22Rv1 (cell line): ENCODE measurements around the gene SEMA3E.
"Not testable (repeated sequence)": the region's sequence is repeated elsewhere in the genome, so short reads cannot be mapped to it uniquely, and the experiment has no call there.

Experiments
- H3K27ac ChIP-seq: fragments of 450-650 bp; 2 replicates; pipeline ENCODE4 v1.5.1; 2017
- CTCF ChIP-seq: fragments of 450-650 bp; IDR thresholded peaks from 2 replicates; pipeline ENCODE4 v1.5.1; 2017; ENCODE audit warnings: mild to moderate bottlenecking
- ZFX ChIP-seq: fragments of 450-650 bp; IDR thresholded peaks from 2 replicates; pipeline ENCODE4 v1.6.1; 2017; ENCODE audit warnings: antibody characterized with exemption, borderline replicate concordance

Gene SEMA3E

GRCh38 chr7:83466956-83467355 lies 182.0 kb downstream of the SEMA3E start:
- H3K27ac ChIP-seq: no peak overlapping the region
- TF ChIP-seq ZFX: no peak
- no peak for TF ChIP-seq CTCF

DNA sequence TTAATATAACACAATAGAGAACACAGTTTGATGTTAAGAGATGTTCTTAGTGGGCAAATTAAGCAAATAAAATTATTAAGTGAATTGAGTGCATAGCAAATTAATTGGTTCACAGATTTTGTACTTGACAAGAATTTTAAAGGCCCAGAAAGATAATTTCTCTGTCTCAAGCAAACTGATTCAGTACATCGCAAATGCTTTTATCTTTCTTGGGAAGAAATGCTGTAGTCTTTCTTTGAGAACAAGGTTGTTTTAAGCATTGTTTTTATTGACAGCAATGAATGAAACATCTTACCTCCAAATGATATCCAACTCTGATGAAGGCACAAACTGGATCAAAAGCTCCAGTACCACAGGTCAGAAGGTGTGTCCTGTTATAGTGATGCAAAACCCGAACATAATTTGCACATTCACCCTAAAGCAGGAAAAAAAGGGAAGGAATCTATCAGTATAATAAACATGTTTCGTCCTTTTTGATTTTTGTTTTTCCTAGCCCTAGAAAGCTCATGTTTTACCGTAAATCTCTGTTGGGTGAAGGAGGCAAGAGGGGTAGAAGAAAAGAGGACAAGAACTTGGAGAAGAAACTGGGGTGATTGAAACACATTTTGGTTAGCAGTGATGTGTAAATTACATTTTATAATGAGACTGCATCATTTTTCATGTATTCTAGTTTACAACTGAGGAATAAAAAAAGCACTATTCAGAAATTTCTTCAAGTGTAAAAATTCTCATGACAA lies 182.6 kb downstream of the SEMA3E start:
- TF ChIP-seq ZFX (no peak), CTCF (no peak)
- H3K27ac ChIP-seq: no peak overlapping the region

DNA sequence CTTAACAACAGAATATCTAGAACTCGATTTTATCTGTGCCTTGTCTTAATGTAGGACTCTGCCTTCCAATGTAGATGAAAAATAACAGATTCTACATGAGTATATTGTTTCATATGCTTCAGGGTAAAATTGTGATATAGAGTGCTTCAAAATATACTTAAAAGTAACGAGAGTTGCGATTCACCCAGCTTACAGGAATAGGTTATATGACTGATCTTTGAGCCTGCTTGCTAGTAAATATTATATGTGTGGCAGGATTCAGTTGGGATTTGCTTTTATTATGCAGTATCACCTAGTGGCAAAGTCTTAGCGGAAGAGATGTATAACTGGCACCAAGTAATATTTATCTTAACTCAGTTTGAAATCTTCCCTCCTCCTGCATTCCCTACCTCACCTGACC lies 183.3 kb downstream of the SEMA3E start:
- no peak overlapping the region for H3K27ac ChIP-seq
- TF ChIP-seq CTCF (no peak), ZFX (no peak)

DNA sequence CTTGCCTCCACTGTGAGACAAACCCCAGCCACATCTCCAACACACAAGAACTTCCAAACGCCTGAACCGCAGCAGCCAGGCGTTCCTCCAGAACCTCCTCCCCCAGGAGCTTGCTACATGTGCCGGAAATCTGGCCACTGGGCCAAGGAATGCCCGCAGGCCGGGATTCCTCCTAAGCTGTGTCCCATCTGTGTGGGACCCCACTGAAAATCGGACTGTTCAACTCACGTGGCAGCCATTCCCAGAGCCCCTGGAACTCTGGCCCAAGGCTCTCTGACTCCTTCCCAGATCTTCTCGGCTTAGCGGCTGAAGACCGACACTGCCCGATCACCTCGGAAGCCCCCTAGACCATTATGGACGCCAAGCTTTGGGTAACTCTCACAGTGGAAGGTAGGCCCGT lies 187.1 kb downstream of the SEMA3E start:
- H3K27ac ChIP-seq: not testable (repeated sequence)

DNA sequence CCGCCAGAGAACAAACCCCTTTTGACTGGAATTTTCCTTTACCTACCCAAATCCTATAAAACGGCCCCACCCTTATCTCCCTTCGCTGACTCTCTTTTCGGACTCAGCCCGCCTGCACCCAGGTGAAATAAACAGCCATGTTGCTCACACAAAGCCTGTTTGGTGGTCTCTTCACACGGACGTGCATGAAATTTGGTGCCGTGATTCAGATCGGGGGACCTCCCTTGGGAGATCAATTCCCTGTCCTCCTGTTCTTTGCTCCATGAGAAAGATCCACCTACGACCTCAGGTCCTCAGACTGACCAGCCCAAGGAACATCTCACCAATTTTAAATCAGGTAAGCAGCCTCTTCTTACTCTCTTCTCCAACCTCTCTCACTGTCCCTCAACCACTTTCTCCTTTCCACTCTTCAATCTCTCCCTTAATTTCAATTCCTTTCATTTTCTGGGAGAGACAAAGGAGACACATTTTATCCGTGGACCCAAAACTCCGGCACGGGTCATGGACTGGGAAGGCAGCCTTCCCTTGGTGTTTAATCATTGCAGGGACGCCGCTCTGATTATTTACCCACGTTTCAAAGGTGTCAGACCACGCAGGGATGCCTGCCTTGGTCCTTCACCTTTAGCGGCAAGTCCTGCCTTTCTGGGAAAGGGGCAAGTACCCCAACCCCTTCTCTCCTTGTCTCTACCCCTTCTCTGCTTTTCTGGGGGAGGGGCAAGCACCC lies 188.8 kb downstream of the SEMA3E start:
- not testable (repeated sequence) for H3K27ac ChIP-seq

DNA sequence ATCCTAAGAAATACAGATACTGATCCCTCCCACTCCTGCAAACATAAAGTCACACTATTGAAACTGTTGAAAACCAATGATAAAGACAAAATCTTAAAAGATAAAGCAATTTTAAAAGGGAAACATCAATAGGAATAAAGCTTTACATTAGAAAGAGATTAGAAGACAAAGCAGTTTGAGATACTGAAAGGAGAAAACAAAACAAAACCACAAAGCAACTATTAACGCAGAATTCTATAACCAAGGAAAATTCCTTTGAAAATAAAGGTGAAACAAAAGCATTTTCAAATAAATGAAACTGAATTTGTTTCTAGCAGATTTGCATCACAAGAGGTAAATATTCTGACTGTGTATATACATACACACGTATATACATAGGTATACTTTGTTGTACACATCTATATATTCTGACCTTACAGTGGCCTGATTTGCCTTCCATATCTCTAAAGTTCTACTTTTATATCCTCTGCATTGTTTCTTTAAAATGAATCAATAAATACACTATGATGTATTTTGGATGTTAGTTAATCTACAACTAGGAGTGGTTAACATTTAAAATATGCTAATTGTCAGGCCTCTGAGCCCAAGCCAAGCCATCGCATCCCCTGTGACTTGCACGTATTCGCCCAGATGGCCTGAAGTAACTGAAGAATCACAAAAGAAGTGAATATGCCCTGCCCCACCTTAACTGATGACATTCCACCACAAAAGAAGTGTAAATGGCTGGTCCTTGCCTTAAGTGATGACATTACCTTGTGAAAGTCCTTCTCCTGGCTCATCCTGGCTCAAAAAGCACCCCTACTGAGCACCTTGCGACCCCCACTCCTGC lies 189.6 kb downstream of the SEMA3E start:
- H3K27ac ChIP-seq: not testable (repeated sequence)

DNA sequence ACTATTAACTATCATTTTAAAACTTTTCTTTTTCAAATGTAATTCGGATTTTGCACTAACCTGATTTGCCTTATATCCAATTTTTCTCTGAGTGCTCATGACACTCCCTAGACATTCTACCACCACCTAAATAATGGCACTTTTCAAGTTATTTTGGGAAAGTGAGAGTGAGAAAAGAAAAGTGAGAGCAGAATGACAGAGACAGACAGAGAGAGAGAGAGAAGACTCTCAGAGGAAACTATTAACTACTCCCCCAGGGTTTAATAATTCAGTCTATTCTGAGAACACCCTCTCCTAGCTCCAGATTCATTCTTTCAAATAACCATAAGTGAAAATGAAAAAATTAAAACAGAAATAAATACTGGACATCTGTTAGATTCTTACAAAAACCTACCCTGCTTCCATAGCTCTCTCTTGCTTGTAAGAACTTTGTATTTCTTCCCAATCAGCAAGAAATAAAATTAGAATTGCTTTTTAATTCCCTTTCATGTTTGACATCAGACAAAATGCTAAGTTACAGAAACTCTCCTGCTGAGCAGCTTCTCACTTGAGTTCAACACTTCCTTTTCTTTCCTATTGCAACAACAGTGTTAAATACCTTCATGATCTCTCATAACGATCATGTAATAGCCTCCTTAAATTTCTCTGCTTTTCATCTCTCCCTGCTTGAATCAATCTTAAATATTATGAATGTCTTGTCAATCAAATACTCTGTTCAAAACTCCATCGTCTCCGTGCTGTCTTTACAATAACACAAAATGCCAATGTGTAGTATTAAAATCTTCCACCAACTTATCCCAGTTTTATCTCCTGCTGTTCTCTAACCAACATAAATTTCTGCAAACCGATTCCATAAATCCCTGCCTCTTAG lies 191.7 kb downstream of the SEMA3E start:
- no peak overlapping the region for H3K27ac ChIP-seq
- TF ChIP-seq ZFX: no peak
- no peak for TF ChIP-seq CTCF

DNA sequence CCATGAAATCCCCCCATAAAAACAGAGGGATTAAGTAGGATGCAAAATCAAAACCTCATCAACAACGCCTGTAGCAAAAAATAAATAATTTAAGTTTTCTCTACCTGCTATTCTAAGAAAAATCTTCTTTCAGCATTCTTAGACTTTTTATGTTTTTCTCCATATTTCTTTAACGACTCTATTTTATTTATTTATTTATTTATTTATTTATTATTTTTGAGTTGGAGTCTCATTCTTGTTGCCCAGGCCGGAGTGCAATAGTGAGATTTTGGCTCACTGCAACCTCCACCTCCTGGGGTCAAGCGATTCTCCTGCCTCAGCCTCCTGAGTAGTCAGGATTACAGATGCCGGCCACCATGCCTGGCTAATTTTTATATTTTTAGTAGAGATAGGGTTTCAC lies 192.5 kb downstream of the SEMA3E start:
- H3K27ac ChIP-seq: no peak overlapping the region
- no peak for TF ChIP-seq CTCF
- no peak for TF ChIP-seq ZFX
